Left forelimb (tissue), 1 donor: ENCODE measurements around the gene VPS16.

ENCODE experiments used
- DNase-seq: peaks from one replicate; pipeline ENCODE4 v3.0.0-alpha.2; 2018; ENCODE audit warnings: low spot score

The VPS16 gene

DNA sequence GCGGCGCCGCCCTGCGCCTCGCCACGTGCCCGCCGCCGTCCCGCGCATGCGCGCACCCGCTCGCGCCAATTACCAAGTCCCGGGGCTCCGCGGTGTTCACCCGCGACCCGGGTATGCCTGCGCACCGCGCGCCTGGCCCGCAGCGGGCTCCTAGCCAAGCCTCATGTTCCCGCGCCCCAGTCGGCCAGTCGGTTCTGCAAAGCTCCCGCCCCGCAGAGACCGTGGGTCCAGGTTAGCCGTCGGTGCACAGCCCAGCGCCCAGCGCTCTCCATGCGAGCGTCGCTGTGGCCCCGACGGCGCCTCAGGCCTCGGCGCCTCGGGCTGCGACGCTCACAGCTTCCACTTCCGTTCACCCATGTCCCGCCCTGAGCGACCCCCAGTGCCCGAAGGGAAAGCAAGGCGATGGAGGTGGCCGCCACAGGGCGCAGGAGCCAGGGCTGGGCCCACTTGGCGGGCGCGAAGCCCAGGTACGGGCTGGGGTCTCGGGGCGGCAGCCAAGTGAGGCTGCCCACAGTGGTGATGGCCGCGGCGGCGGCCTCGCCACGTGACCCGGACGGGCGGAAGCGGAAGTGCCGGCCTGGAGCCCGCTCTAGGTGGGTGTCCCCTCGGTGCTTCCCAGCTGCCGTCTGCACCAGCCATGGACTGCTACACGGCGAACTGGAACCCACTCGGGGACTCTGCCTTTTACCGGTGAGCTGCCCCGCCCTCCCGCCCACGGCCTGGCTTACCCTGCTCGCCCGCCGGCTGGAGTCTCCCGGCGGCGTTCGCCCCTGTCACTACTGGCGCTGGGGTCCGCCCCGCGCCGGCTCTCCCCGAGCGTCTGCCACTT is at the start of gene VPS16, which contains the start of gene PCED1A:
Gene VPS16 (plus strand): TSS at position 608 of the 829 bp plus-strand sequence. CDS start 30 bp downstream, at position 638.
Gene PCED1A (minus strand): TSS at position 518 of the 829 bp plus-strand sequence. CDS start 743 bp downstream, outside the sequence.
- DNase-seq, result peak; percentile 95

DNA sequence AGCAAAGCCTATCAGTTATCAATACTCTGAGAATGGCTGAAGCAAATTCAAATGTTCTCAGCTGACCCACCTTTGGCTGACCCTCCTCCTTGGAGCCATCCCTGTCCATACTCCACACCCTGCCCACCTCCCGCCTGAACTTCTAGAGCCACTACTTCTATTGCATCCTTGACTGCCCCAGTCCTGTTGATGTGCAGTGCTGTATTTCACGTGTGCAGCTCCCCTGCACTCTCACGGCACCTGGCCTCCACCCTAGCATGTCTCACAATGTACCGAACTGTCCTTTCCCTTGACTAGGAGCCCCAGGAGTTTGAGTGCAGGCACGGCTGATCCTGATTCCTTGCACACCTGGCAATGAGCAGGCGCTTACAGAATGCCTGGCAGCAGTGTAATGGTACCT is 47.1 kb upstream of the VPS16 start:
- DNase-seq, result no peak

DNA sequence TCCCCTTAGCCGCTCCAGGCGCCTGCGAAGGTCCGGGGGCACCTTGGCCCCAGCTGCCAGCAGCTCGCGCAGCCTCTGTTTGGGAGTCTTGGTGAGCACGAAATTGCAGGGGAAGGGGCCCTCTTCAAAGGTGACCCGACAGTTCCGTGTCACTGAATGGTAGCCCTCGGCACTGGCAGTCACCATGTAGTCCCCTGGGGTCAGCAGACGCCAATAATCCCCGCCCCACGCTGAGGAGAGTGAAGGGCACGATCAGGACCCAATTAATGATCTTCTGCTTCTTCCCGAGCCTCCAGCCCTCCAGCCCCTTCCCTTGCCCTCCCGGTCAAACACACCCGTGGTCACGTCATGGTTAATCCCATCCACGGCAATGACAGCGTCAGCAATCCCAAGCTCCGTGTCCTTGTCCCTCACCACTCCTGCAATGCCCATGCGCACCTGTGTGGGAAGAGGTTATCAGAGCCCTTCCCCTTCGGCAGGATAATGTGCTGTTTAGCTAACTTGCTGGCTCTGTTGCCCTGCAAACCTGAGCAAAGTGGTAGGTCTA is 46.3 kb upstream of the VPS16 start:
- DNase-seq, result no peak

- no peak for DNase-seq
Measured at GRCh38 chr20:2794866-2795447, 45.6 kb upstream of the VPS16 start.

DNA sequence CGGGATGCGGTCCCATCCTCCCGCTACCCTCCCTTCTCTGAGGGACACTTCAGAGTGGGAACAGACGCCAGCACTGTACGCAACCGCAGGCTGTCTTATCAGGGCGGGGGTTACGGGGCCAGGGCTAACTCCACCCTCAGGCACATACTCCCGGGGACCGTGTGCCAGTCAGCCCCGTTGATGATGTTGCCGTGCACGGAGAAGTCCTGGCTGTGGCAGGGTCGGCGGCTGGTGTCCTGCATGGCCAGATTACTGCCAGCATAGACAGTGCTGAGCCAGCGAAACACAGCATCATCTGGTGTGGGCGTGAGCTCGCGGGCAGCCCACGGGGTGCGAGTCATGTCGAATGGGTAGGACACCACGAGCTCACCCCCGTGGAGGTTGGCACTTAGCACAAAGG is 45.1 kb upstream of the VPS16 start:
- no peak for DNase-seq

- DNase-seq, result no peak
Measured at GRCh38 chr20:2796011-2796660, 44.4 kb upstream of the VPS16 start.

DNA sequence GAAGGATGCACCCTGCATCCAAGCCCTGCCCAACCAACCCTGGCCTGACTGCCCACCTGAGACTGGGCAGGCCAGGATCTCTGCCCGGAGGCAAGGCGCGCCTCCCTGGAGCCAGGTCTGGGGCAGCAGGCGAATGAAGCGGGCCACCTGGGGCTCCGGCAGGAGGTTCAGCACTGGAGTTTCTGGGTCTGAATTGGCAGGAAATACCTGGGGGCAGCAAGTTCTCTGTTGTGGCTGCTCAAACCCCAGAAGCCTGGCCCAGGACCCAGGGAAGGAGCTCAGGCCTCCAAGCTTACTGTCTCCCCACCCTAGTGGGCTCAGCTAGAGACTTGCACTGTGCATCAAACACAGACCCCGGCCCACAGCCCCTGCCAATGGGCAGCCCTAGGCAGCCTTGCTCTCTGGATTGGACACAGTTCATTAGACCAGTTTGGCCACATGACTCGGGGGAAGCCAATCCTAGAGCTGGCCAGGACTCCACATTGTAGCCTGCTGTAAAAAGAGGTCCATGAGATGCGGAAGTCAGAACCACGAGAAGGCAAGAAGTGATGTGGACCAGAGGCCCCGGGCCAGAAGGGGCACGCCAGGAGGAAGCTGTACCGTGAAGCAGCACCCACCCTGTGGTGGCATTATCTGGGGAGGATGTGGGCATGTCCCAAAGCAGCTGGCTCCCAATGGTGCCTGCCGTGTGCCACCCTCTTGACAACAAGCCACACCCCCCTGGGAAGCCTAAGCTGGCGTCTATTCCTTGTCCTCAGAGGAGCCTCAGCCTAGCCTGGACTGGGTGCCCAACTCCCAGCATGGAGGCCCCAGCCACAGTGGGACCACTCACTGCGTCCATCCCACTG is 43.2 kb upstream of the VPS16 start:
- DNase-seq, result no peak

DNA sequence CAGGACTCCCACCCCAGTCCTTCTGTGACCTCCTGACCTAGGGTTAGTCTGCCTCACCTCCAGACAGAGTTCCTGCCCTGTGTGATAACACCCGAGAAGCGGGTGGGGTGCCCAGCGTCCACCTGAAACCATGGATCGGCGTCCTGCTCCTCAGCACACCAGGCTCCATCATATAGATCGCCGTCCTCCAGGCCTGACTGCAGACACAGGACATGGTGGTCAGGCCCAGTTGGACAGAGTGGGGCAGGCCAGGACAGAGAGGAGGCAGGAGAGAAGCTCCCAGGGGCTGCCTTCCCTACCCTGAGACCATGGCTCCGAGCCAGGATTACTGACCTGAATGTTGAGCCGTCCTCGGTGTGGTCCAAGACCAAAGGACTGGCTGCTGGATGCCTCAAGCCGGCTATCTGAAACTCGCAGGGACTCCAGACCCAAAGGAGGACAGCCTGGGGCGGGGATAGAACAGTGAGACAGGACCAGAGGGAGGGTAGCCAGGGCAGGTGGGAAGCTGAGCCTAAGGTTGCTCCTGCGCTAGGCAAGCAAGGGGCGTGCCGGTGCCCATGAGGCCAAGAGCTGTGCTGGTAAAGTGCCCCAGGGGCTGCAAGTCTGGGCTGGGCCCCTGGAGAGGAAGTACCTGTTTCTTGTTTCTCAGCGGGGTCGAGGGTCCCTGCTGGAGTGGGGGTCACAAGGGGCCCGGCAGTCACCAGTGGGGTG is 42.3 kb upstream of the VPS16 start:
- no peak for DNase-seq

DNA sequence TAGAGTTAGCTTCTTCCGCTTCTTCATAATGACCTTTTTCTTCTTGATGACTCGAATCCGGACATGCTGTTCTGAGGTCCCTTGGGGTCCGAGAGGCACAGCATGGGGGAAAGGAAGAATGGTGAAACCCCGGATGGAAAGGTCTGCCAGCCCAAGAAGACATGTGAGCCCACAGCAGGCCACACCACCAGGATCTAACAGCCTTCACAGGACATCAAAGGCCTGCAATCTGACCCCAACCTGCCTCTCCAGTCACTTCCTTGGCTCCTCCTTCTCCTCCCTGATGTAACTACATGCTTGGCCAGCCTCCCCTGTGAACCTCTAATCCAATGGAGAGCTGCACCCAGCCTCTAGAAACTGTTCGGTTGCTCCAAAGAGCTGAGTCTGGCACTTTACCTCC is 41.7 kb upstream of the VPS16 start:
- no peak for DNase-seq

GRCh38 chr20:2799271-2799670 is 41.3 kb upstream of the VPS16 start:
- no peak for DNase-seq

GRCh38 chr20:2799688-2800520 is 40.6 kb upstream of the VPS16 start:
- no peak for DNase-seq

DNA sequence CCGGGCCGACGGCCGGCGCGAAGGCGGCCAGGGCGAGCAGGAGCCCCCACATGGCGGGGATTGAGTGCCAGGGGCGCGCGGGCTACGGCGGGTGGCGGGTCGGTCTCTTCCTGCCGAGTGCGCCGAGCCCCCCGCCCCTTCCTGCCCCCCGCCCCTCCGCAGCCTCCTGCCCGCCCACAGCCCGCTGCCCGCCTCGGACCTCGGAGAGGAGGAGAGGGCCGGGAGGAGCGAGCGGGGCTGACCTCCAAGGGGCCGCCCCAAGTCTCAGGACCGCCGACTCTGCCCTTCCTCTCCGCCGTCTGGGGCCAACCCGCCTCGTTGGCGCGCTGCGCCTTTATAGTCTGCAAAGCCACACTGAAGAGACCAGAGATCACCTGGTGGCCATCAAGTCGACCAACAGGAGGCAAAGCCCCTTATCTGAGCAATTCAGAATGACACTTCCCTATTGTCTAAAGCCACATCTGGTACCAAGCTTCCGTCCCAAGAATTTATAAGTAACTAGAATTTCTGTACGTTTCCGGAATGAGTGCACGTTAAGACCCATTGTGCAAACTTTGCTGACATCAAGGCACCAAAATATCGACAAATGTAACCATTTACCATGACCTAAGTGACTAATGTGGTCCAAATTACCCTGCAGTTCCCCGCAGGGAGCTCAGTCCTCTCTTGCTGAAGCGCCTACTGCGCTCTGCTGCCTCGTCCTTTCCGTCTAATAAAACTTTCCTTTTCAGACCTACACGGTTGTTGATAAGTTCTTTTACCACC is 39.8 kb upstream of the VPS16 start, which contains the start of gene CPXM1:
Gene CPXM1 (minus strand): TSS at position 107 of the 765 bp plus-strand sequence. CDS start 55 bp downstream, at position 52.
- DNase-seq, result peak; percentile 79

GRCh38 chr20:2801286-2801728 is 39.2 kb upstream of the VPS16 start:
- DNase-seq, result no peak

DNA sequence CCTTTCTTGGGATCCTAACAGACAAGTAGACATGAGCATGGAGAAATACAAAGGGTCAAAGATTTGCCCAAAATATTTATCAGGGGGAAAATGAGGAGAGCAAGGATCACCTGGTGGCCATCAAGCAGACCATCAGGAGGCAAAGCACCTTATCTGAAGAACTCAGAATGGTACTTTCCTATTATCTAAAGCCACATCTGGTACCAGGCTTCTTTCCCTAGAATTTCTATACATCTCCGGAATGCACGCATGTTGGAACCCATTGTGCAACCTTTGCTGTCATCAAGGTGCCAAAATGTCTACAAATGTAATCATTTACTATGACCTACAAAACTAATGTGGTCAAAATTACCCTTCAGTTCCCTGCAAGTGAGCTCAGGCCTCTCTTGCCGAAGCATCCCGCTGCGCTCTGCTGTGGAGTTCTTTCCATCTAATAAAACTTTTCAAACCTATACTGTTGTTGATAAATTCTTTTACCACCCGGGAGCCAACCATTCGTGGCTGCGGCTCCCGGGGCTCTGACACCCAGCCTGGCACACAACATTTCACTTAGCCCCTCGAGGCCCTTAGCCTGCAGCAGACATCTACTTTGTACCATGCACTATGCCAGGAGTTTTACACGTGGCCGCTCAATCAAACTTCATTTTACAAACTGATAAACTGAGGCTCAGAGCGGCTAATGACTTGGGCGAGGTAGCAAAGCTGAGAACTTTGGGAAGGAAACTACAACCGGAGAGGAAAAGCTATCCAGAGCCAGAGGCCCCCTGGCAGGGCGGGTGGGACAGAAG is 36.3 kb upstream of the VPS16 start:
- DNase-seq, result no peak

GRCh38 chr20:2804852-2805688 is 35.5 kb upstream of the VPS16 start:
- DNase-seq, result peak; percentile 56

DNA sequence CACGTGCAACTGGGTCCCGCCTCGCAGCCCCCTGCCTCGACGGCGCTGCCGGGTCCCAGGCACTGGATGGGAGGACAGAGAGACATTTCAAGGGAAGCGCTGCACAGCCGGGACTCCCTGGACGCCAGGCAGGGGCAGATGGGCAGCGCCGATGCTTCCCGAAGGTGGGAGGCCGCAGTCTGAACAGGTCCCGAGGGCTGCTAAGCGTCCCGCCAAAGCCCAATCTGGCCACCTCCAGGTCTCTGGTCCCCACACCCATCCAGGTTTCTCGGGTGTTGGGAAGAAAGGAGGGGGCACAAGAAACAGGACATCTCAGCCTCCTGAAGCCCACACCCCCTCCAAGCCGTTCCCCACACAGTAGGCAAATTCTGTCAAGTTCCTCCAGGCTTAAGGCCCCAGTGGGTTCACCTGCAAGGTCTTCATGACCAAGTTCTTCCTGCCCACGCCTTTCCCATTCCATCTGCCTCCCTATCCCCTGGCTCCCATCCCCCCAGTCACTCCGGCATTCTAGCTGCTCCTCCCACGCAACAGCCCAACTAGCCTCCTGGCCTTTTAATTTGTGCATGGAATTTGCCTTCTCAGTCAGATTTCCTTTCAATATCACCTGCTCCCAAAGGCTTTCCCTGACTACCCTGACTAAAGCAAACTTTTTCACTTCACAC is 34.7 kb upstream of the VPS16 start:
- no peak for DNase-seq

GRCh38 chr20:2806351-2806701 is 34.2 kb upstream of the VPS16 start:
- peak; percentile 30 for DNase-seq
